Measurements from ENCODE around the gene SLC1A2.

Gene SLC1A2

DNA sequence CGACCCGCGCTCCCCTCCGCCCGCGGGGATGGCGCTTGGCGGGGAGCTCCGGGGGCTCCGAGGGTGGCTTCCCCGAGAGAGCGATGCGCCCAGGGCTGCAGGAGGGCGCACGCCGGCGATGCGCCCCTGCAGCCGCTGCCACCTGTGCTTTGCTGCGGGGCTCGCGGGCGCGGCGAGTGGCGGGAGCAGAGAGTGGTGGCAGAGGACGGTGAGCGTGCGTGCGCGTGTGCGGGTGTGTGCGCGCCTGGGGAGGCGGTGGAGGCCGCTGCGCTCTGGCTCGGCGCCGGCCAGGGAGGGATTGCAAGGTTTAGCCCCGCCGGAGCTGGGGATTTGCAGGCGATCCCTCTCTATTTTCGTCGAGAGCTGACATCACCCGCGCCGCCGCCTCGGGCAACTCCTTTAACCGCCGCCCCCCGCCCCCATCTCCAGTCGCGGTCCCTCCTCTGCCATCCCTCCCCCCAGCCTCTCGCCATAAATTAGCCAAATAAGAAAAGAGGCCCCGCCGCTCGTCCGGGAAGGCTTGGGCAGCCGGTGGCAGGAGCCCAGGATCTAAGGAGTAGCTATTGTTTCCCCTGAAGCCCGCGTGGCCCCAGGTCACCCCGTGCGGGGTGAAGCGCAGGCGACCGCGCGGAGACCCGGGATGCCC lies at the start of gene SLC1A2:
Gene SLC1A2, minus strand, starts transcription at position 375 of the 646 bp plus-strand sequence. CDS start 592 bp downstream, outside the sequence.
- peak; percentile 67 for DNase-seq

DNA sequence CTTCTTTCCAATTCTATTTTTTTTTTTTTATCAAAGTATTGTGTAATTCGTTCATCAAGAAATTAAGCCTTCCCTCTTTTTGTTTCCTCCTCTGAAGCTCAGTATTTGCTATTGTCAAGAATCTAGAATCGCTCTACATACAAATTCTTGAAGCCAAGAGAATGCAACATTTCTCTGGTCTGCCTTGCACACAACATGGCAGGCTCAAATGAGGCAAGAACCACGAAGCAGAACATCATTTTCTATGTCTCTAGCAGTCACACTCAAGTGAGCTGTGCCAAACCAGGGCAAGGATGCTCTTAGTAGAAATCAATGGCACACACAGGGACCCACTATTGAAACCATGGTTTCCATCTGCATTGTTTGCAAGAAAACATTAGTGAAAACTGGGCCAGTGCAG lies 46.7 kb upstream of the SLC1A2 start:
- no peak for DNase-seq

DNA sequence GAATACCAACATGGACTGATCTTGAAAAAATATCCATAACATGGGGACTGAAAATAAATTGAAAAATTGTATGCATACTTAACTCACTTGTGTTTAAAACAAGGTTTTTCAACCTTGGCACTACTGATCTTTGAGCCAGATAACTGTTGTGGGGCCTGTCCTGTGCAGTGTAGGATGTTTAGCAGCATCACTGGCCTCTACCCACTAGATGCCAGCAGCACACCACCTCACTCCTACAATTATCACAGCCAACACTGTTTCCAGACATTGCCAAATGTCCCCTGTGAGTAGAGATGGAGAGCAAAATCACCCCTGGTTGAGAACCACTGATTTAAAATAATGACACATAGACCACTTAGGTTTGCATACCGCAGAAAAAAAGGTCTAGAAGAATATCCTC lies 45.0 kb upstream of the SLC1A2 start:
- no peak for DNase-seq

DNA sequence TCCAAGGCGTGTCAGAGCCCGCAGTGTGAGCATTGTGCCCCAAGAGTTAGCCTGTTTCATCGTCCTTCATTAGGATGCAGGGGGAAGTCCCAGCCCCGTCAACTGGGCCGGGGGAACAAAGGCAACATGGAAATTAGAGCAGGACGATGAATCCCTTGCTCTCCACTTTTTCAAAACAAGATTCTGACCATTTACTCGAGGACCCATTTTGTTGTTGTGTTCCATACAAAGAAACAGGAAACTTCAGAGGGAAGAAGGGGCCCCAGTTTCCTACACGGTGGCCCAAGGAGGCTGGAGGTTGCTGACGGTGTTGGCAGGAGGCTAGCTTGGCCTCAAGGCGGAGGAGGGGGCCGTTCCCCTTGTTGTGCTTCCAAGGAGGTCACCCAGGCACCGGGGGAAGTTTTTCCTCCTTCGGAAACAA lies 44.0 kb upstream of the SLC1A2 start:
- no peak for DNase-seq

DNA sequence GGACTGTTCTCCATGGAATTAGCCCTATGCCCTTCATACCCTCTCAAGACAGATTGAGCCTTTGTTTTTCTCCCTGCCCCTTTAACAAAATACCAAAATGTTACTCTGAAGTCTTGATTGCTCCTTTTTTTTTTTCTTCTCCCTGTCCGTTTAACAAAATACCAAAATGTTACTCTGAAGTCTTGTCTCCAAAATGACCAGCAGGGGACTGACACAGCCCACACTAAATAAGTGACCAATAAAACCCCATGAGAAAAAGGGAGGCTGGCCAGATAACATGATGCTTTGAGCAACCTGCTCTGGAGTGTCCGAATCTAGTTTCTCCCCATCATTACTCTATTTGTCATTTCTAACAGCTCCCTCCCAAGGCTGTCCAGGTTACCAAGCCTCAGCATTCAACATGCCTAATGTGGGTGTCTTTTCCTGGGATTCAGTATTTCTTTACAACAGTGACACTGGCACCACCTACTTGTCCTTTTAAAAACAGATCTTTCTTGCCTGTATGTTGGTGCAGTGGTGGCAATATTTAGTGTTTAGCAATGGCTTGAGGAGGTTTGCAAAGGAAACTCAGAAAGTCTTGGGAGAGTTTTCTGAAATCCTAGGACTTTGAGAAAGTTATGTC lies 42.7 kb upstream of the SLC1A2 start:
- DNase-seq: no peak

DNA sequence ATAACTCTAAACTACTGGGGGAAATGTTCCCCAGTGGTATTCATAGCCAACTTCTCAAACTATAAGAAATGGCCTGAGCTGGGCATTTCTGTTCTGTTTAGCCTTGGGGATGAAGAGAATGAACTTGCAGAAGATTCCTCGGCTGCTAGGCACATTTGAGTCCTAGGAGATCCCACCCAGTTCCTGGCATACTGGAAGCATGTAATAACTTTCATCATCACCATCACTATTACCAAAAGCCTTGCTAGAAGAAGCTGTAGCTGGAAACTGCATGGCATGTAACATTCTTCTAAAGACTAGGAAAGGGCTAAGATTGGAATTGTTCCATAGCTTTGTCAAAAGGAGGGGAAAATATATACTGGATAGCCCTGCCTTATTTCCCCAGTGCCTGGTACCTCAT lies 40.1 kb upstream of the SLC1A2 start:
- no peak for DNase-seq

DNA sequence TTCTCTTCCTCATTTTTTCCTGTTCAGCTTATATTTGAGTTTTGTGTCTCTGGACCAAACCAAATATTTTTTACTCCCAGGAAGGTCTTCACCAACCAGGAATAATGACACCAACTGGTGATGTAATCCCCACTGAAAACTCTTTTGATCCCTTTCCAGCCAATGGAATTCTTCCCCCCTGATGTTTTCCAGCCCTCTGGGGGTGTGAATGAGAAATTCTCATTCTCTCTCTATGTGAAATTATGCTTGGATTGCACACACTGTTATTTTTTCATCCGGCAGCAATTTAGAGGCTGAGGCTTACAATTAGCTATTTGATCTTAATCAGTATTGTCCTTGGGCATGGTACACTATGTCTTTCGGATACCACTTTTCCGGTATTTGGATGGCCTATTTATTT lies 39.5 kb upstream of the SLC1A2 start:
- DNase-seq: no peak

DNA sequence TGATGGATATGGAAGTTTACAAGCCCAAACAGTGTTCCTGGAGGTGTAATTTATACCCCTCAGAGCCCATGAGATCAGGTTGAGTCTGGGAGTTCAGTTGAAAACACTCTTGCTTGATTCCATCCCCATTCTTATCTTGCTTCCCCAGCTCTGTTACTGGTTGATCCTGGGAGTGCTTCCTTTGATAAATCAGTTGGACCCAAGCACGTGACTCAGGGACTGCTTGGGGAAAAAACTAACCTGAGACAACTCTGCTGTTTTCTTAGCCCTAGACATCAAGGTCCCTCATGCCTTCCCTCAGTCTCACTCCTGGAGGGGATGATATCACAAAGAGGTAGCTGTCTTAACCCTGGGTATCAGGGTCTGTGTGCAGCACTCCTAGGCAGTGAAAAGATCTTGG lies 35.0 kb upstream of the SLC1A2 start:
- DNase-seq: no peak

DNA sequence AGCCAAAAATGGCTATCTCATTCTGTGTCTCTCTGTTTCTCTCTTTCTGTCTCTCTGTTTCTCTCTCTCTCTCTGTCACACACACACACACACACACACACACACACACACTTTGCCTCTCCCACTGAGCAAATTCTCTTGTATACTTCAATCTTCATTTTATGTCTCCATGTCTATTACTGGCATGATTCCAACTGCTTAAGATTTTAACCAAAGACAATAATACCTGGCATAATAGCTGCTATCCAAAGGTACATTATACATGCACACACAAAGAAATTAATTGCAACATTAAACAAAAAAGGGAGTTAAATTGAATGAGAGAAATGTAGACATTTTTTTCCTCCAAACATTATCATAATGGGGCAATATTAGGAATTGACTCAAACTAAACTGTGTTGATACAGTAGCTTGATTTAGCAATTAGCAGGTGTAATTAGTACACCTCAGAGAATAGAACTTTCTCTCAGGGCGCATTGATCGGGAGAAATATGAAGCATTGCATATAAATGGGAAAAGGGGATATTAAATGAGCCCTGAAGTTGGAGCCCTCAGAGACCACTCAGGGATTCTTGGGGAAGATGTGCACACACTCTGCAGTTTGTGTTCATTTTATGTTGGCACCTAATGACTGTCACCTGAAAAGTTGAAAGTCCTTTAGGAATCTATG lies 17.4 kb upstream of the SLC1A2 start:
- DNase-seq: no peak

DNA sequence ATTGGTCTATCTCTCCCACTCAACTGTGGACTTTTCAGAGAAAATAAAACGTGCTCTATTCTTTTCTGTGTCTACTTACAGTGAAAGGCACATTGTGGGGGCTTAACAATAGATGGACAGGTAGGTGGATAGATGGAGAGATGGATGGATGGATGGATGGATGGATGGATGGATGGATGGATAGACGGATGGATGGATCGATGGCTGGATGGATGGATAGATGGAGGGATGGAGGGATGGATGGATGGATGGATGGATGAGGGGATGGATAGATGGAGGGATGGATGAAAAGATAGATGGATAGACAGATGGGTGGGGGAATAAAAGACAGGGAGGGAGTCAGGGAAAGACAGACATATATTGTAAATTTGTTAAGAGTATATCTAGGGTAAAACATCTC lies 14.2 kb upstream of the SLC1A2 start:
- no peak for DNase-seq

DNA sequence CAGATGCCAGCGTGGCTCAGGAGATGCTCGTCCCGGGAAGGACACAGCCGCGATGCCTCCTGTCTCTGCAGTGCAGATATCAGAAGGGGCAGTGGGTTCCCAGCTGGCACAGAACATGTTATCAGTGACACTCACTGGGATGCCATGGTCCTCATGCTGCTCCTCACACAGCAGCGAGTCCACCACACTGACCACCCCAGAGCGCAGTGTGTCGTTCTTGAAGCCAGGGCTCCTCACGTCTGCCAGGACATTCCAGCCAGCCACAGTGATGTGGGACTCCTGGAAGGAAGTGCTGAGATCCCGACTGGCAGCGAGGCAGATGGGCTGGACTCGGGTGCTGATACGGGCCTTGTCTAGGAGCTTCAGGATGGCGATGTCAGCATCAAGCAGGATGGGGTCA lies 13.1 kb upstream of the SLC1A2 start:
- no peak for DNase-seq

DNA sequence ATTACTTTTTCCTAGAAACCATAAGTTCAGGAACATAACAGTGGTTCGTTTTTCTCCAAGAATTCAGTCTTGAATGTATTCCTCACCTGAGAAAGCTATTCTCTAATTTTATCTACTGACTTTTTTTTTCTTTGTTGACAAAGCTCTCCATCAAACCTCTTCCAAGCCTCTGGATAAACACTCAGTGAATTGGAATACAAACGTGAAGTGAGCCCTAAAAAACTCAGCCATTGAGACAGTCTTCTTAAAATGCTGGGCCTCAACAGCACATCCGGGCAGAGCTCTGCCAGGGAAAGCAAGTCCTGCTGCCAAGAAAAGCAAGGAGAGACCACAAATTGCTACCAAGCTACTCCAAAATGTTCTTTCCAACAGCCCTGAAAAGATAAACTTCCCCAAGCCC lies 7.7 kb upstream of the SLC1A2 start:
- peak; percentile 83 for DNase-seq

DNA sequence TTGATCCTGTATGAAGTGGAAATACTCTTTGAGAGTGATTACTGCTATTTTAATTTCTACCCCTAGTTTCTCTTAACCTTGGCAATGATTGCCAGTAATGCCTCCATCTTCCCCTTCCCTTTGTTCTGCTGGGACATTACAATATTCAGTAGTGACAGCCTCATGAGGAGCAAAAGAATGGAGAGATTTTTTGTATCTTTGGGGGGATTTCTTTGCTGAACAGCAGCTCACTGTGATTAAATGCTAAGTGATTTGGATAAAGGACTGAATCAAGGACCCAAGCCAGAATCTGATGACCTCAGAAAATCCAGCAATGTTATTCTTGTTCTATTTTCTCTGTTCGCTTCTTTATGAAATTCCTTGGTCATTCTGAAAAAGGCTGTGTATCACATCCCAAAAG lies 7.0 kb upstream of the SLC1A2 start:
- DNase-seq: no peak

DNA sequence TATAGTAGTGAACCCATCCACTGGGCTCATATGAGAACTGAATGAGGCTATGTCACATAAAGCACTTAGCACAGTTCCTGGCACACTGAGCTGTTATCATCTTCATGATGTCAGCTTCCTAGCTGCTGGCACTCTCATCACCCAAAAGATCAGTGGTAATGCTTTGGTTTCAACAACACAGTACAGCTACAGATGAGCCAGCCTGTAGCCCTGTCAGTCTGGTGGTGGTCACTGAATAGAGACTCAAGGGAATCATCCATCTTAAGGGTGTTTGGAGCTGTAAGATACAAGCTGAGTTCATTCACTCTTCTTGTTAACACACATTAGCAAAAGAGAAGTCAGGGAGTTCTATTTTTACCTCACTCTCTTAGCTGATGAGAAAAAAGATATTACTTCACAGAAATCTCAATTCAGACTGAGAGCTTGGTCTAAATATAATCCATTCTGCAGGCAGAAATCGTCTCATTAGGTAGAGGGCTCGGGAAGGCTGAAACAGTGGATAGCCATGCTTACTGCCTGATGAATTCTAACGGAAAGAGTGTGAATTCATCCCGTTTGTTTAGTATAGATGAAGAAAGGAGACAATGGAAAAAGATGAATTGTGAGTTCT lies 6.3 kb upstream of the SLC1A2 start:
- no peak for DNase-seq

DNA sequence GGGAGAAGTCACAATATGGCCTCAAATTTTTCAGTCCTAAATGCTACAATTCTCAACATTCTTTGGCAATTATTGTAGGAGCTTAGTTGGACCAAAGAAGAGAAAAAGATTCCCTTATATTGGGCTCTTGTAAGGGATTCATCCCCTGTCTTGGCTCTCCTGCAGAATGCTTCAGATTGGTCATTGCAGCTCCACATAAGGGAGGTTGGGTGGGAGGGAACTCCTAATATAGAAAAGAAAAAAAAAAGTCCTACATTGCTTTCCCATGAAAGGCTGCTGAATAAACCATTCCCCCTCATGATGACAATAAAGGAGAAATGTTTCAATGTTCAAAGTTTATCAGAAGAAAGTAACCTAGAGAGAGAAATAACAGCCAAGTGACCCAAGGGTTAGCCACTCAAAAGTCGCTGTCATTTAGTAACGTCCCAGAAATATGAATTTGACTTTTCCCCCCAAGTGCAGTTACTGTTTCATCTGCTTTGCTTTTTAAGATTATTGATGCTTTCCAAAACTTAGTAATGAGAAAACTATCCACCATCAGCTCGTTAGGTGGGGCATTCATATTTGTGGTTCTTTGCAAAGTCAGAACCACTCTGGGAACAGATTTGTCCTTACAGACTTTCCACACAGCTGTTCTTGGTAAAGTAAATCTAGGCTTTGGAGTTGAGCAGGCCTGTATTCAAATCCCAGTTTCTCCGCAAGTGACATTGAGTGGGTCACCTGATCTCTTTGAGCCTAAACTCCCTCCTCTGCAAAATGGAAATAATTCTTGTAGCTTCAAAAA lies 5.0 kb upstream of the SLC1A2 start:
- DNase-seq: no peak

DNA sequence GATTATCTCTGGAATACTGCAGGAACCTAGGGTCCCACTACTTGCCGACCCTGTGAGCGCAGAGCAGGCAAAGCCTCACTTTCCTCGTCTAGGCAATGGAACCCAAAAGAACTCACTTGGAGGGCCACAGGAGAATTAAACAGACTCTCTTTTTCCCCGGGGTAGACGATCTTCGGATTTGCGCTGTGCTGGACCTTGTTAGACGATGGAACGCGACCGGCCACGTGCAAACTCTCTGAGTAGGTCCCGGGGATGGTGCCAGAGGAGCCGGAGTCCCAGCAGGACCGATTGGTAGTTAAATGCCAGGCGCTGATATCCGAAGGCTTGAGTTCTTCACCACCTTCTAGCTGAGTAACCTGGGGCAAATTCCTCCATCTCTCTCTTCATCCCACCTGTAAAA lies 1.0 kb upstream of the SLC1A2 start:
- DNase-seq: no peak

DNA sequence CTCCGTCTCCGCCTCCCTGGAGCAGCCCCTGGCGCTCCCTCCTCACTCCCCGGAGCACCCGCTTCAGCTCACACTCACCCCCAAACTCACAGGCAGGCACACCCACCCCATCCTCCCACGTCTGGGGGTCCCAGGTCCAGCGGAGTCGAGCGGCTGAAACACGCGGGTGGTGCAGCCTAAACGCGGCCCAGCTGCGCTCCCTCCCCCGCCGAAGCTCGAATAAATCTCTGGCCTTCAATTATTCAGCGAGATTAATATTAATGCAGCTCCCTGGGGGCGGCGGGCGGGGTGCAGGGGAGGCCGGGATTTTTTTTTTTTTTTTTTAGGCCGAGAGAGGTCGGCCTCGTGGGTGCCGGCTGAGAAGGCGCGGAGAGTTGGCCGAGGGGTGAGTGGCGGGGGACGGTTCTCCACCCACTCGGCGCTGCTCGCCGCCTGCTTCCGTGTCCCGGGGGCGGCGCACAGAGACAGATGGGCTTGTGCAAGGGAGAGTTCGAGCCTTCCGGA lies 524 bp upstream of the SLC1A2 start:
- DNase-seq: peak; percentile 48

DNA sequence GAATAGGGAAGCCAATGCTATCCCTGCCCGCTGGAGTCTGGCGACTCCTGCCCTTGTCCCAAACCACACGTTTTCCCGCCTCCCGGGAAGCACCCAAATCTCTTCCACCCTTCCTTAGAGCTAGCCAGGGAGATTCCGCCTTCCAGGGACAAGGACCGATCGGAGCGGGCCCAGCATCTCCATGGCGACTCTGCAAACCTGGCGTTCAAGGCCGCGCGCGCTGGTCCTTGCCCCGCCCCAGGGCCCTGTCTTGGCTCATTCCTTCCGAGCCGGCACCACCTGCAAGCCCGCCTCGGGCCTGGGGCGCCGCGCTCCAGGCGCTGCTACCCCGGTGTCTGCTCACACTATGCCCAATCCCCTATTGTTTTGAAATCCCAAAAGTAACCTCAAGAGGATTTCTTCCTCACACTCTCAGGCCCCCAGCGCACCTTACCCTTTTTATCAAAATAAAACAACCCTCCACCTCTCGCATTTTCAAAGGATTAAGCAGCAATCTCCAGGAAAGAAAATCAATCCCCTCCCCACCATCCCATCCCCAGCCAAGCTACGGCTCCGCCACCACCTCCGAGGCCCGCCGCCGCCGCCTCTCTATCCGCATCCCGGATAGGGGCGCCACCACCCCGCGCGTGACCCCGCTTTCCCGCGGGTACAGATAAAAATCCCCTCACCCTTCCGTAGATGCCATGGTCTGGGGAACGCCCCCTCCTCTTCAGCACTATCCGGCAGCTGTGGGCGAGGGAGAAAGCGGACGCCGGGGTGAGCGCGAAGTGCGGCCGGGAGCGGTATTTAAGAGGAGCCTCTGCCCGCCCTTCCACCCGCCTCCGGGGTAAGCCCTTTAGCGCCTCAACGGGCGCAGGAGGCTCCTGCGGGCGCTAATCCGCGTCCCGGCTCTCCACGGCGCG lies 825 bp downstream of the SLC1A2 start:
- peak; percentile 47 for DNase-seq

DNA sequence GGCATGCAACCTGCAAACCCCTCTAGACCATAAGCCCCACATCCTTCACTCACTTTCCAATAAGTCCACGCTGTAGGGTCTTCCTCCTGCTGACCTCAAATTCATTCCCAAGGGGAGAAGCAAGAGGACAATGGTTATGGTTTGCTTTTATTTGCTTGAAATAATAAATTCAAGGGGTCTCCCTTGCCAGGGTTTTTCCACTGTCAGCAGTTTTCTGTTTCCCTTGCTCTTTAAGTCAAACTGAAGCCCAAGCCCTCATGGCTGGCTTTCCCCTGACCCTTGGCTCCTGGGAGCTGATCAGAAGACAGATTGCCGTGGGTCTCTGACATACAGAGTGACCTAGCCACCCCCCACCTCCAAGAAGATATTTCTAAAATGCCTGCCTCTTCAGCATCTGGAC lies 3.9 kb downstream of the SLC1A2 start:
- no peak for DNase-seq

DNA sequence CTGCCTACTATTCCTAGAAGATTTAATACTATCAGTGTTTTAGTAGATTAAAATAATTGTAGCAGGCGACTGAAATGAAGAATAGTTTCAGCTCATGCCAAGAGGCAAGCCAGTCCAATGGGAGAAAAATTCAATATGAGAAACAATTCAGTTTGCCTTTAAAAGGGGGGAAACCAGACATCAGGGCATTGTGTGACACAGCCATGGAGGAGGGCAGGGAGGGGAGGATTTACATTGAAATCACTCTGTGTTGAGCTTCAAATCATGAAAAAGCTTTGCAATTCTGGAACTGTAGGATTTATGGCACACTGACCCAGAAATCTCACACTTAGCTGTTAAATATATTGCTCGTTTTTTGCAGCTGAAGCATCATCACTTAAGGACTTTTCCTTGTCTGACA lies 4.6 kb downstream of the SLC1A2 start:
- no peak for DNase-seq

DNA sequence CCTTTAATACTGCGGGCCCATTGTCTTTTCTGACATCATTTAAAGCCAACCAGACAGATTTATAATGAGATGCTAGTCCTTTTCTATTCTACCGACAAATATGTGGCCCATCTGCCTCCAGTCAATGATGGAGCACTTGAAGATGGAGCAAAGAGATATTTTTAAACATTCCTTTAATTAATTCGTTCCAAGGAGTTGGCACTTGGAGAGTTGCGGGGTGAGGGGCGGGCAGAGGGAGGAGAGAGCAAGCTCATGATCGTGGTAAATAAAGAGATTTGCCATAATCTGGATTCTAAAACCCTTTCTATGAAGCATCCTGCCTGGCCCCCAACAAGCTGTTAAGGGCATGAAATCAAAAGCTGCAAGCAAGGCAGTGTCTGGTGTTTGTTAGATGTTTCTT lies 5.0 kb downstream of the SLC1A2 start:
- DNase-seq: no peak

DNA sequence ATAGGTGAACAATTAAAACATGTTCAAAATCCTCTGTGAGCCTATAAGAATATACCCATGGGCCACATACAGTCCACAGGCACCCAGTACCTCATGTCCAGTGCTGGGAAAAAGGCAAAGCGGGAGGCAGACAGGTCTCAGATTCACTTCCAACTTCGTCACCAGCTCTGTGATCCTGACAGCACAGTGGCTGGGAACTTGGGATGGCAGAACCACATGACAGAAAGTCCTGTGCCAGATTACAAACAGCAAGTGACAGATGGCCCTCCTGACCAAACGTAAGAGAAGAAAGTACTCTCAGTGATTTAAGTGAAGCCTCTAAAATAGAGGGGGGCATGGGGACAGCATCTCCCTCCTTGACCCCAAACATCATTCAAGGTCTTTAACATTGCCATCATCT lies 5.8 kb downstream of the SLC1A2 start:
- DNase-seq: no peak
